NCI-H1436 treated with DMSO at 0.1 percent for 48 hours (cell line): ENCODE results near the gene CKLF.
"Not testable (repeated sequence)": the region's sequence is repeated elsewhere in the genome, so short reads cannot be mapped to it uniquely, and the experiment has no call there.

Experiments
- DNase-seq: peaks from one replicate; lab custom pipeline; 2025; lab: John Stamatoyannopoulos, UW

Gene CKLF

GRCh38 chr16:66552286-66553177, at the start of gene CKLF:
Gene CKLF, plus strand, starts transcription at chr16:66552576. Its CDS starts 140 bp downstream, at chr16:66552716.
- peak; percentile 60 for DNase-seq

- DNase-seq = no peak
Measured at GRCh38 chr16:66503030-66503429, 49.3 kb upstream of the CKLF start.

GRCh38 chr16:66503612-66504011, 48.8 kb upstream of the CKLF start:
- no peak for DNase-seq

GRCh38 chr16:66507731-66508239, 44.6 kb upstream of the CKLF start:
- DNase-seq = no peak

- no peak for DNase-seq
Measured at GRCh38 chr16:66508248-66508913, 44.0 kb upstream of the CKLF start.

GRCh38 chr16:66508914-66509496, 43.4 kb upstream of the CKLF start:
- DNase-seq = no peak

GRCh38 chr16:66509576-66509975, 42.8 kb upstream of the CKLF start:
- DNase-seq = no peak

GRCh38 chr16:66510298-66510697, 42.1 kb upstream of the CKLF start:
- no peak for DNase-seq

- DNase-seq = no peak
Measured at GRCh38 chr16:66510711-66511601, 41.4 kb upstream of the CKLF start.

GRCh38 chr16:66511602-66512271, 40.6 kb upstream of the CKLF start:
- no peak for DNase-seq

GRCh38 chr16:66512272-66513110, 39.9 kb upstream of the CKLF start:
- DNase-seq = no peak

- no peak for DNase-seq
Measured at GRCh38 chr16:66513111-66513723, 39.2 kb upstream of the CKLF start.

GRCh38 chr16:66514391-66514790, 38.0 kb upstream of the CKLF start:
- not testable (repeated sequence) for DNase-seq

GRCh38 chr16:66514980-66515595, 37.3 kb upstream of the CKLF start:
- DNase-seq = not testable (repeated sequence)

- DNase-seq = no peak
Measured at GRCh38 chr16:66515596-66516508, 36.5 kb upstream of the CKLF start.

- no peak for DNase-seq
Measured at GRCh38 chr16:66516509-66516807, 35.9 kb upstream of the CKLF start.

GRCh38 chr16:66516808-66517585, 35.4 kb upstream of the CKLF start:
- no peak for DNase-seq
